Kidney (tissue), 14 donors: ENCODE data around the gene DUOX1. TPM values are rescaled to one million over a fixed set of nuclear protein-coding genes. Genes with fewer than 3 reads are reported as not detected.

Source experiments
- DNase-seq, 5 donors: peaks; one replicate each; pipeline ENCODE4 v3.0.0-alpha.2; 2013 to 2020
- FAIRE-seq: peaks from 2 replicates; lab custom pipeline; 2012; peaks lifted over from hg19 to GRCh38; lab: Jason Lieb, UNC
- H3K27ac ChIP-seq, 2 donors: one replicate each; pipeline ENCODE4 v1.7.0; 2013; ENCODE audit warnings: low read depth in 2 of 2, low read length in 2 of 2, inconsistent platforms in 1 of 2
- H3K27me3 ChIP-seq: one replicate; pipeline ENCODE4 v1.7.1; 2013; ENCODE audit warnings: low read length, inconsistent platforms; ENCODE audit not compliant: control insufficient read depth, insufficient read depth
- H3K36me3 ChIP-seq, 3 donors: one replicate each; pipeline versions ENCODE4 v1.7.0 to v1.7.1; 2013; ENCODE audit warnings: low read length in 3 of 3, control low read depth in 1 of 3, inconsistent platforms in 1 of 3; ENCODE audit not compliant: insufficient read depth in 3 of 3, control insufficient read depth in 2 of 3
- H3K4me1 ChIP-seq, 3 donors: one replicate each; pipeline versions ENCODE4 v1.7.0 to v1.7.1; 2013; ENCODE audit warnings: low read length in 3 of 3, inconsistent platforms in 1 of 3, low read depth in 1 of 3; ENCODE audit not compliant: control insufficient read depth in 2 of 3, insufficient read depth in 2 of 3
- H3K4me3 ChIP-seq, 3 donors: one replicate each; pipeline versions ENCODE4 v1.7.0 to v1.8.1; 2013; ENCODE audit warnings: low read length in 3 of 3, control low read depth in 1 of 3, inconsistent platforms in 1 of 3
- H3K9ac ChIP-seq, 3 donors: one replicate each; pipeline versions ENCODE4 v1.7.0 to v1.7.1; 2013; ENCODE audit warnings: low read length in 3 of 3, control low read depth in 1 of 3, inconsistent platforms in 1 of 3
- H3K9me3 ChIP-seq, 3 donors: one replicate each; pipeline versions ENCODE4 v1.7.0 to v1.7.1; 2013; ENCODE audit warnings: low read length in 3 of 3, control low read depth in 1 of 3, inconsistent platforms in 1 of 3; ENCODE audit not compliant: control insufficient read depth in 2 of 3, insufficient read depth in 1 of 3
- CTCF ChIP-seq: IDR thresholded peaks from 3 replicates; pipeline ENCODE4 v1.5.1; 2012; ENCODE audit warnings: mild to moderate bottlenecking, moderate library complexity, borderline replicate concordance; ENCODE audit not compliant: insufficient read depth; ENCODE audit errors: extremely low read depth
- intact Hi-C: fragments of 100-400 bp; cut with DNase I; formaldehyde crosslinking; loops from one replicate; pipeline ENCODE4 v1.11.1; 2022
- polyA plus RNA-seq: library from polyadenylated mRNA; stranded (reverse); fragments of 350-450 nt; fragmentation: Illumina TruSeq; extraction: RNeasy Lipid Tissue Mini Kit (QIAGEN cat#74804); gene quantifications from one replicate; pipeline ENCODE4 v1.2.3, GENCODE V29; 2014; ENCODE audit warnings: low read depth, low replicate concordance; ENCODE audit not compliant: insufficient read depth
- total RNA-seq: library from RNA; stranded (reverse); fragmentation: NEBNext Ultra II Directional; extraction: Animal tissue kit (Norgen Biotek cat#: 25700); gene quantifications from one replicate; pipeline ENCODE4 v1.2.1, GENCODE V29; 2021
- donor health status: control.
- donor health status: control.
- donor health status: control.
- donor health status: control.
- donor health status: control.
- donor health status: DM: yes; HTN: yes; CAD: no.
- donor health status: Normal renal cell carcinoma (clear cell type).

DUOX1 gene
- total and polyA plus RNA-seq, 2 donors from 2014 or later = 0.26 to 1.6 TPM

- intact Hi-C loops = no loop called here
- Histone ChIP-seq H3K4me1 (no peaks in the 10 kb centered on the region), H3K36me3 (no peaks in the 10 kb centered on the region), H3K4me3 (no peak overlapping the region), H3K27me3 (no peaks in the 10 kb centered on the region), H3K9me3 (no peaks in the 10 kb centered on the region), H3K27ac (no peak overlapping the region), H3K9ac (no peak overlapping the region)
- TF ChIP-seq CTCF = no peak
- FAIRE-seq (no peak), DNase-seq (no peak)
Measured at GRCh38 chr15:45084163-45084562, 45.6 kb upstream of the DUOX1 start.

GRCh38 chr15:45087513-45087912 is 42.3 kb upstream of the DUOX1 start:
- H3K4me1 ChIP-seq = no peaks in the 10 kb centered on the region
- FAIRE-seq = no peak
- H3K27ac ChIP-seq = no peak overlapping the region
- DNase-seq = no peak
- no peaks in the 10 kb centered on the region for H3K27me3 ChIP-seq
- no peaks in the 10 kb centered on the region for H3K9me3 ChIP-seq
- no peaks in the 10 kb centered on the region for H3K36me3 ChIP-seq
- no peak for TF ChIP-seq CTCF
- H3K4me3 ChIP-seq = no peak overlapping the region
- no peak overlapping the region for H3K9ac ChIP-seq
- intact Hi-C loops = no loop called here

DNA sequence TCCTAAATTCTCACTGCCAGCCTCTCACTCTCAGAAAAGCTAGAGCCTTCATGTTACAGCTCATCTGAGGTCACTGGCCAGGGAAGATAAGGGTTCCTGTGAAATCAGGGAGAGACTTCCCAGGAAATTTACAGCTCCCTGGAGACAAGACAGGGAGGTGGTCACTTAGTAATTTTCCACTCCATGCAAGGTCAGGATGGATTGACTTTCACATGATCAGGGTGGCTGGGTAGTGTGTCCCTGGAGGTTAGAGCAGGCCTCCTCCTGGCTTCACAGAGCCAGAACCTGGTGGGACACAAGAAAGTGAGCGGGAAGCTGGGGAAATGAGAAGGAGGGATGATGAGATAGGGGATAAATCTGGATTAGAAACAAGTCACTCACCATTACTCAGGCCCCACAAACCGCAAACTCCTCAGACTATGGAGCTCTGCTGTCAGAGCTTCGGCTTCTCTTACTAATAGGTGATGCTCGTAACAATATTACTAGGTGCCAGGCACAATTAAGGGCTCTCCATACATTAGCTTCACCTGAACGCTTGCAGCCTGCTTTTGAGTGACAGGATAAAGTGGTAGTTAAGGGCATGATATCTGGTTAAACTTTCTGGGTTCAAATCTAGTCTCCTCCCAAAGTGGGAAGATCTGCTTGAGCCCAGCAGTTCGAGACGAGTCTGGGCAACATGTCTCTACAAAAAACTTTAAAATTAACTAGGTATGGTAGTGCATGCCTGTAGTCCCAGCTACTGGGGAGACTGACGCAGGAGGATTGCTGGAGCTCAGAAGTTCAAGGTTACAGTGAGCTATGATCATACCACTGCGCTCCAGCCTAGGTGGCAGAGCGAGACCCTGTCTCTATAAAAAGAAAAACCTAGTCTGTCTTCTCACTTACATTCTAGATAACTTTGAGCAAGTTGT is 40.7 kb upstream of the DUOX1 start:
- FAIRE-seq = no peak
- Histone ChIP-seq H3K9ac (no peak overlapping the region), H3K4me1 (no peaks in the 10 kb centered on the region), H3K36me3 (no peaks in the 10 kb centered on the region), H3K27ac (no peak overlapping the region), H3K4me3 (no peak overlapping the region), H3K27me3 (no peaks in the 10 kb centered on the region), H3K9me3 (no peaks in the 10 kb centered on the region)
- no peak for TF ChIP-seq CTCF
- DNase-seq = no peak
- intact Hi-C loops = no loop called here
